ENCODE data around the gene COBL.

DNA sequence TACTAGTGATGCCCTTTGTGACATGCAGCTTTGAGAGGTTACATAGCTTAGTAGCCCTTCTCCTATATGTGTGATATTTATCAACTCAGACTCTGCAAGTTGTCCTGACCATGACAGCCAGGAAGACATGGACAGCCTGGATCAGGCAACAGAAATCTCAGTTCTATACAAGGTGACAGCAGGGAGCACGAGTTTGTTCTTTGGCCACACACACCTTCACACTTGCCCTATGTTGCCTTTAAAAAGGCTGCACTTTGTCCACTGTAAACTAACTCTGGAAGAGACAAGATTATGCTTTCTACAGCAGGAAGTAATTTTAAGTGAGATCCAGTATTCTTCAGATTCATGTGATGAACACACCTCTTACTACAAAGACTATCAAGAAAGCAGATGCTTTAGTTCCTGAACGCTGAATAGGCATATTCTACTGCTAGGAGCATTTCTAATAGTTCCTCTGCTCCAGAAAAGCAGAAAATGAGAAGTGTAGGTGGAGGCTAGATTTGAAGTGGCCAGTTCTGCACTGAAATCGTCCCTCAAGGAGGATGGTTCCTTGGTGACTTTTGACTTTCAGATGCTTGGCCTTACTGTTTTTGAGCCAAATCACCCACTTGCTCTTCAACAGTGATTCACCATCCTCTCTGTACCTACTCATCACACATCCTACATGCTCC is 239.2 kb downstream of the COBL start:
- TF ChIP-seq POLR2A (IDR thresholded peaks at IDR 0.05) = no peak
- TF ChIP-seq, protein P1, sequence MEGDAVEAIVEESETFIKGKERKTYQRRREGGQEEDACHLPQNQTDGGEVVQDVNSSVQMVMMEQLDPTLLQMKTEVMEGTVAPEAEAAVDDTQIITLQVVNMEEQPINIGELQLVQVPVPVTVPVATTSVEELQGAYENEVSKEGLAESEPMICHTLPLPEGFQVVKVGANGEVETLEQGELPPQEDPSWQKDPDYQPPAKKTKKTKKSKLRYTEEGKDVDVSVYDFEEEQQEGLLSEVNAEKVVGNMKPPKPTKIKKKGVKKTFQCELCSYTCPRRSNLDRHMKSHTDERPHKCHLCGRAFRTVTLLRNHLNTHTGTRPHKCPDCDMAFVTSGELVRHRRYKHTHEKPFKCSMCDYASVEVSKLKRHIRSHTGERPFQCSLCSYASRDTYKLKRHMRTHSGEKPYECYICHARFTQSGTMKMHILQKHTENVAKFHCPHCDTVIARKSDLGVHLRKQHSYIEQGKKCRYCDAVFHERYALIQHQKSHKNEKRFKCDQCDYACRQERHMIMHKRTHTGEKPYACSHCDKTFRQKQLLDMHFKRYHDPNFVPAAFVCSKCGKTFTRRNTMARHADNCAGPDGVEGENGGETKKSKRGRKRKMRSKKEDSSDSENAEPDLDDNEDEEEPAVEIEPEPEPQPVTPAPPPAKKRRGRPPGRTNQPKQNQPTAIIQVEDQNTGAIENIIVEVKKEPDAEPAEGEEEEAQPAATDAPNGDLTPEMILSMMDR (IDR thresholded peaks at IDR 0.05) = no peak
